Activated CD4-positive, alpha-beta T cell treated with anti-CD3 and anti-CD28 coated beads, Interleukin-2, amount 10 ng/mL, durations not matched to agents 7 days and 5 days (primary cell): ENCODE measurements around the gene MEIKIN. TPM values are rescaled to one million over a fixed set of nuclear protein-coding genes. Genes with fewer than 3 reads are reported as not detected.

ENCODE experiments used
- CTCF ChIA-PET: fragments of 350-600 bp; sonication (Branson Sonifier 250); formaldehyde crosslinking; loops from one replicate; lab custom pipeline; 2021; ENCODE audit warnings: antibody characterized with exemption; lab: Charles Lee
- POLR2A ChIA-PET: fragments of 350-600 bp; sonication (Branson Sonifier 250); formaldehyde crosslinking; loops from one replicate; lab custom pipeline; 2021; ENCODE audit warnings: antibody characterized with exemption; lab: Charles Lee
- DNase-seq: peaks from one replicate; pipeline ENCODE4 v3.0.0-alpha.2; 2020
- H3K27ac Mint-ChIP-seq: one replicate; pipeline ENCODE4 v1.8.0; 2021; ENCODE audit warnings: mild to moderate bottlenecking, moderate library complexity, mixed read lengths
- H3K27me3 Mint-ChIP-seq: one replicate; pipeline ENCODE4 v1.8.0; 2021; ENCODE audit warnings: mixed read lengths
- H3K36me3 Mint-ChIP-seq: one replicate; pipeline ENCODE4 v1.8.0; 2021; ENCODE audit warnings: low read depth, mixed read lengths
- H3K4me1 Mint-ChIP-seq: one replicate; pipeline ENCODE4 v1.8.0; 2021; ENCODE audit warnings: mixed read lengths
- H3K4me3 Mint-ChIP-seq: one replicate; pipeline ENCODE4 v1.8.0; 2021; ENCODE audit warnings: mild to moderate bottlenecking, moderate library complexity, mixed read lengths
- H3K9me3 Mint-ChIP-seq: one replicate; pipeline ENCODE4 v1.8.0; 2021; ENCODE audit warnings: mixed read lengths
- total RNA-seq, 2 experiments: library from RNA; stranded (reverse); gene quantifications; one replicate each; pipeline ENCODE4 v1.2.3, GENCODE V29; 2021

MEIKIN gene
- not detected for total RNA-seq

- H3K27ac Mint-ChIP-seq, result no peak within 1 kb of the TSS
These were observed at the start of gene MEIKIN for GRCh38 chr5:131945551-131946168. MEIKIN (minus strand) TSS chr5:131945663; CDS start chr5:131945505, 158 bp downstream.

GRCh38 chr5:131994533-131995226 lies 49.2 kb upstream of the MEIKIN start:
- no peak overlapping the region for H3K4me3 Mint-ChIP-seq
- H3K27ac Mint-ChIP-seq, result no peak overlapping the region
- ChIA-PET POLR2A (no interaction called here), CTCF (interaction anchor here (0.5 to 3.7 kb wide), 2 partner anchors 13 to 462 kb away, joined by 3 to 22 read pairs; no protein-coding TSS in a partner anchor)
- H3K9me3 Mint-ChIP-seq, result no peaks in the 10 kb centered on the region
- peaks cover 8% of the 10 kb centered on the region for H3K27me3 Mint-ChIP-seq
- DNase-seq, result no peak
- peaks cover 39% of the 10 kb centered on the region for H3K4me1 Mint-ChIP-seq
- no peaks in the 10 kb centered on the region for H3K36me3 Mint-ChIP-seq

More at GRCh38 chr5:131945551-131946168, at the start of gene MEIKIN:
- no peak within 1 kb of the TSS for H3K4me3 Mint-ChIP-seq
- no peak for DNase-seq
- CTCF ChIA-PET, result interaction anchor here (0.6 to 1.5 kb wide), 3 partner anchors 15 to 280 kb away, joined by 3 to 4 read pairs (median 3); no protein-coding TSS in a partner anchor
- H3K9me3 Mint-ChIP-seq, result no peaks in the 10 kb centered on the region
- H3K36me3 Mint-ChIP-seq, result no peaks in the 10 kb centered on the region
- POLR2A ChIA-PET, result no interaction called here
- H3K4me1 Mint-ChIP-seq, result no peaks in the 10 kb centered on the region
- peaks cover 7% of the 10 kb centered on the region for H3K27me3 Mint-ChIP-seq

GRCh38 chr5:131994090-131994489 lies 48.6 kb upstream of the MEIKIN start:
- no peak overlapping the region for H3K4me3 Mint-ChIP-seq
- ChIA-PET CTCF (interaction anchor here (3.7 kb wide), 1 partner anchor 14 kb away, joined by 22 read pairs; no protein-coding TSS in a partner anchor), POLR2A (no interaction called here)
- H3K4me1 Mint-ChIP-seq, result peaks cover 33% of the 10 kb centered on the region
- H3K9me3 Mint-ChIP-seq, result no peaks in the 10 kb centered on the region
- H3K27me3 Mint-ChIP-seq, result peaks cover 8% of the 10 kb centered on the region
- no peak overlapping the region for H3K27ac Mint-ChIP-seq
- no peak for DNase-seq
- no peaks in the 10 kb centered on the region for H3K36me3 Mint-ChIP-seq

- POLR2A ChIA-PET, result no interaction called here
- no peaks in the 10 kb centered on the region for H3K36me3 Mint-ChIP-seq
- peaks cover 29% of the 10 kb centered on the region for H3K4me1 Mint-ChIP-seq
- no peak for DNase-seq
- H3K4me3 Mint-ChIP-seq, result no peak overlapping the region
- H3K27me3 Mint-ChIP-seq, result peaks cover 8% of the 10 kb centered on the region
- H3K27ac Mint-ChIP-seq, result no peak overlapping the region
- CTCF ChIA-PET, result interaction anchor here (0.9 to 3.7 kb wide), 2 partner anchors 9 to 14 kb away, joined by 4 to 22 read pairs; no protein-coding TSS in a partner anchor
- H3K9me3 Mint-ChIP-seq, result no peaks in the 10 kb centered on the region
These were observed 48.2 kb upstream of the MEIKIN start for GRCh38 chr5:131993676-131994075.

GRCh38 chr5:131992370-131992769 lies 46.9 kb upstream of the MEIKIN start:
- no peak overlapping the region for H3K4me3 Mint-ChIP-seq
- no peaks in the 10 kb centered on the region for H3K36me3 Mint-ChIP-seq
- peak overlapping the region; percentile 37 for H3K27ac Mint-ChIP-seq
- H3K9me3 Mint-ChIP-seq, result no peaks in the 10 kb centered on the region
- POLR2A ChIA-PET, result no interaction called here
- peaks cover 8% of the 10 kb centered on the region for H3K27me3 Mint-ChIP-seq
- CTCF ChIA-PET, result interaction anchor here (1.5 to 3.7 kb wide), 2 partner anchors 16 to 182 kb away, joined by 3 to 22 read pairs; no protein-coding TSS in a partner anchor
- DNase-seq, result no peak
- H3K4me1 Mint-ChIP-seq, result peaks cover 18% of the 10 kb centered on the region

GRCh38 chr5:131991593-131992324 lies 46.3 kb upstream of the MEIKIN start:
- CTCF ChIA-PET, result interaction anchor here (0.6 to 3.7 kb wide), 5 partner anchors 11 to 843 kb away, joined by 3 to 22 read pairs (median 4); no protein-coding TSS in a partner anchor
- no peaks in the 10 kb centered on the region for H3K36me3 Mint-ChIP-seq
- H3K27ac Mint-ChIP-seq, result no peak overlapping the region
- H3K4me3 Mint-ChIP-seq, result no peak overlapping the region
- no peak for DNase-seq
- H3K4me1 Mint-ChIP-seq, result peaks cover 12% of the 10 kb centered on the region
- H3K27me3 Mint-ChIP-seq, result peaks cover 8% of the 10 kb centered on the region
- POLR2A ChIA-PET, result no interaction called here
- H3K9me3 Mint-ChIP-seq, result no peaks in the 10 kb centered on the region

- Mint-ChIP-seq H3K36me3 (no peaks in the 10 kb centered on the region), H3K27me3 (peaks cover 8% of the 10 kb centered on the region), H3K27ac (no peak overlapping the region), H3K4me1 (peaks cover 4% of the 10 kb centered on the region), H3K9me3 (no peaks in the 10 kb centered on the region), H3K4me3 (no peak overlapping the region)
- DNase-seq, result no peak
- POLR2A ChIA-PET, result no interaction called here
- CTCF ChIA-PET, result interaction anchor here (0.5 to 1.7 kb wide), 3 partner anchors 12 to 209 kb away, joined by 3 to 5 read pairs (median 3); no protein-coding TSS in a partner anchor
These were observed 45.3 kb upstream of the MEIKIN start for GRCh38 chr5:131990716-131991115.

GRCh38 chr5:131988601-131989000 lies 43.1 kb upstream of the MEIKIN start:
- Mint-ChIP-seq H3K9me3 (no peaks in the 10 kb centered on the region), H3K4me3 (no peak overlapping the region), H3K4me1 (peaks cover 3% of the 10 kb centered on the region), H3K27me3 (peaks cover 8% of the 10 kb centered on the region), H3K36me3 (no peaks in the 10 kb centered on the region), H3K27ac (no peak overlapping the region)
- ChIA-PET POLR2A (no interaction called here), CTCF (interaction anchor here (1.0 to 1.6 kb wide), 2 partner anchors 18 to 22 kb away, joined by 4 to 9 read pairs; no protein-coding TSS in a partner anchor)
- no peak for DNase-seq

GRCh38 chr5:131987251-131987650 lies 41.8 kb upstream of the MEIKIN start:
- Mint-ChIP-seq H3K4me3 (no peak overlapping the region), H3K27me3 (peaks cover 5% of the 10 kb centered on the region), H3K4me1 (peaks cover 12% of the 10 kb centered on the region), H3K27ac (no peak overlapping the region), H3K9me3 (no peaks in the 10 kb centered on the region), H3K36me3 (peaks cover 1% of the 10 kb centered on the region)
- CTCF ChIA-PET, result interaction anchor here (0.6 to 1.6 kb wide), 3 partner anchors 14 to 234 kb away, joined by 3 to 9 read pairs (median 4); no protein-coding TSS in a partner anchor
- POLR2A ChIA-PET, result no interaction called here
- DNase-seq, result no peak

- CTCF ChIA-PET, result interaction anchor here (0.6 to 1.2 kb wide), 3 partner anchors 10 to 518 kb away, joined by 3 to 4 read pairs (median 4); no protein-coding TSS in a partner anchor
- H3K4me1 Mint-ChIP-seq, result peaks cover 12% of the 10 kb centered on the region
- H3K27ac Mint-ChIP-seq, result no peak overlapping the region
- POLR2A ChIA-PET, result no interaction called here
- H3K4me3 Mint-ChIP-seq, result no peak overlapping the region
- DNase-seq, result no peak
- peaks cover 1% of the 10 kb centered on the region for H3K36me3 Mint-ChIP-seq
- no peaks in the 10 kb centered on the region for H3K9me3 Mint-ChIP-seq
- no peaks in the 10 kb centered on the region for H3K27me3 Mint-ChIP-seq
These were observed 40.9 kb upstream of the MEIKIN start for GRCh38 chr5:131986161-131986912.

GRCh38 chr5:131984956-131985665 lies 39.6 kb upstream of the MEIKIN start:
- Mint-ChIP-seq H3K27me3 (peaks cover 2% of the 10 kb centered on the region), H3K4me3 (no peak overlapping the region), H3K9me3 (no peaks in the 10 kb centered on the region), H3K27ac (no peak overlapping the region), H3K36me3 (peaks cover 1% of the 10 kb centered on the region), H3K4me1 (peaks cover 12% of the 10 kb centered on the region)
- DNase-seq, result no peak
- POLR2A ChIA-PET, result no interaction called here
- CTCF ChIA-PET, result interaction anchor here (1.2 kb wide), 1 partner anchor 12 kb away, joined by 4 read pairs; no protein-coding TSS in a partner anchor
